K562 (cell line): ENCODE results near the gene ZC3H18. TPM values are rescaled to one million over a fixed set of nuclear protein-coding genes. Genes with fewer than 3 reads are reported as not detected.

ENCODE experiments used
- ERF ChIP-seq: fragments of 450-650 bp; formaldehyde crosslinking; IDR thresholded peaks from 2 replicates; pipeline ENCODE4 v1.4.0; 2020; ENCODE audit warnings: mild to moderate bottlenecking, mixed read lengths
- MTA3 ChIP-seq: fragments of 450-650 bp; formaldehyde crosslinking; IDR thresholded peaks from 2 replicates; pipeline ENCODE4 v1.6.1; 2017; ENCODE audit warnings: mild to moderate bottlenecking, borderline replicate concordance
- NR4A1 ChIP-seq, 2 experiments: fragments of 250-450 bp in 1 of 2; fragments of 450-650 bp in 1 of 2; sonication (Bioruptor Pico) in 1 of 2; IDR thresholded peaks; 2 replicates each; pipeline versions ENCODE4 v1.4.0 to v1.6.1; 2016 to 2020; ENCODE audit warnings: mild to moderate bottlenecking in 2 of 2, missing compliant biosample characterization in 1 of 2, missing genetic modification characterization in 1 of 2, moderate library complexity in 1 of 2
- POLR2A ChIP-seq: fragments of 450-650 bp; conservative IDR thresholded peaks from 2 replicates; pipeline ENCODE4 v1.6.1; 2016
- polyA plus RNA-seq, 8 experiments: library from polyadenylated mRNA; depleted of rRNA in 4 of 8; stranded (reverse) in 5 of 8; unstranded in 3 of 8; fragments of >200 nt; fragmentation: Nextera tagmentation in 2 of 8; fragmentation: Illumina TruSeq in 1 of 8; extraction: Ambion mirVana in 2 of 8; extraction: Trizol in 1 of 8; gene quantifications; 2 replicates each; pipeline versions ENCODE4 v1.2.1 to v1.2.3, GENCODE V29; 2011 to 2014; ENCODE audit warnings: inconsistent platforms in 1 of 8, missing spikeins in 1 of 8
- total RNA-seq, 7 experiments: library from RNA; depleted of rRNA in 6 of 7; stranded (reverse); fragments of >200 nt in 6 of 7; fragmentation: Illumina TruSeq in 2 of 7; extraction: Trizol in 2 of 7; gene quantifications; 2 replicates each; pipeline versions ENCODE4 v1.2.1 to v1.2.3, GENCODE V29; 2011 to 2021; ENCODE audit warnings: low replicate concordance in 1 of 7
- TF ChIP-seq, protein P1 (sequence below): fragments of 450-650 bp; IDR thresholded peaks from 2 replicates; pipeline ENCODE4 v1.6.1; 2016
- TF ChIP-seq, protein P2 (sequence below): fragments of 450-650 bp; IDR thresholded peaks from 2 replicates; pipeline ENCODE4 v1.6.1; 2016; ENCODE audit warnings: borderline replicate concordance
- TF ChIP-seq, protein P3 (sequence below): fragments of 450-650 bp; formaldehyde crosslinking; IDR thresholded peaks from 2 replicates; pipeline ENCODE4 v1.4.0; 2020; ENCODE audit warnings: mild to moderate bottlenecking, mixed read lengths
- TF ChIP-seq, protein P4 (sequence below): fragments of 450-650 bp; formaldehyde crosslinking; IDR thresholded peaks from 2 replicates; pipeline ENCODE4 v1.4.0; 2022; ENCODE audit warnings: missing genetic modification characterization
- TF ChIP-seq, protein P5 (sequence below), 2 experiments: fragments of 450-650 bp; formaldehyde crosslinking in 1 of 2; IDR thresholded peaks; 2 replicates each; pipeline versions ENCODE4 v1.4.0 to v1.6.1; 2014 to 2020; ENCODE audit warnings: mild to moderate bottlenecking in 2 of 2, borderline replicate concordance in 1 of 2, low read depth in 1 of 2

ZC3H18 gene
- total and polyA plus RNA-seq, 9 of the 15 experiments (the other 6 are each of a cell fraction or from before 2014, with no cell fraction given) = 1.7 to 88.7 (median 26.9) TPM

DNA sequence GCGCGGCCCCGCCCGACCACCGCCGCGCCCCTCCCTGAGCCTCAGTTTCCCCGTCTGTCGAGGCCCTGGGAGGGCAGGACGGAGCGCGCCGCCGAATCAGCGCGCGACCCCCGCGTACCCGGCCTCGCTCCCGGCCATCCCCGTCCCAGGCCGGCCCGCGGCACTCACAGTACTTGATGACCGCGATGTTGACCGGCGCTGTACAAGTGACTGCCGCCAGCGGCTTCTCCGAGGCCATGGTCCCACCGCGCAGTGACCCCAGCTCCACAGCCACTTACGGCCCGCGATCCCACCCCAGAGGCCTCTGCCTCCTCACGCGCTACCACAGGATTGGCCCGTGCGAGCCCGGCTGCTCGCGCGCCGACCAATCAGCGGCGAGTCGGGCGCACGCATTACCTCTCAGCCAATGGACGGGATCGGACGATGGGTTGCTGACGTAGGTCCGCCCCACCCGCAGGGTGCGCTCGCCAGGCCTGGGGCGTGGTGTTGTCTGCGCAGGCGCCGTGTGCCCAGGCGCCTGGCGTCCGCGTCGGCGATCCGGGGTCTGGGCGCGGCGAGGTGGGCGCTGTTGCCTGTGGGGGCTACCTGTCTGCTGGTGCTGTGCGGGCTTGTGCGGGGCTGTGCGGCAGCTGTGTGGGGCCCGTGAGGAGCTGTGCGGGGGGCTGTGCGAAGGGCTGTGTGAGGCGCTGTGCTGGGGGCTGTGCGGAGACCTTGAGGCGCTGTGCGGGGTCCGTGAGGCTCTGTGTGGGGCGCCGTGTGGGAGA, 92.8 kb downstream of the ZC3H18 start, which contains the start of gene MVD (continued):
- TF ChIP-seq, protein P1, sequence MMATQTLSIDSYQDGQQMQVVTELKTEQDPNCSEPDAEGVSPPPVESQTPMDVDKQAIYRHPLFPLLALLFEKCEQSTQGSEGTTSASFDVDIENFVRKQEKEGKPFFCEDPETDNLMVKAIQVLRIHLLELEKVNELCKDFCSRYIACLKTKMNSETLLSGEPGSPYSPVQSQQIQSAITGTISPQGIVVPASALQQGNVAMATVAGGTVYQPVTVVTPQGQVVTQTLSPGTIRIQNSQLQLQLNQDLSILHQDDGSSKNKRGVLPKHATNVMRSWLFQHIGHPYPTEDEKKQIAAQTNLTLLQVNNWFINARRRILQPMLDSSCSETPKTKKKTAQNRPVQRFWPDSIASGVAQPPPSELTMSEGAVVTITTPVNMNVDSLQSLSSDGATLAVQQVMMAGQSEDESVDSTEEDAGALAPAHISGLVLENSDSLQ = no peak
- TF ChIP-seq MTA3 = peak; percentile 85; the same call in 1 of the 2 replicates
- TF ChIP-seq NR4A1 (CRISPR knock-in tag; IDR thresholded peaks at IDR 0.05) = 0 out of 2 replicates have a peak, but pooled peaks have one; percentile 21
- TF ChIP-seq NR4A1 (tag; IDR thresholded peaks at IDR 0.05) = no peak
- peak; percentile 52; the same call in 1 of the 2 replicates for TF ChIP-seq ERF (CRISPR knock-in tag)
- TF ChIP-seq, protein P2, sequence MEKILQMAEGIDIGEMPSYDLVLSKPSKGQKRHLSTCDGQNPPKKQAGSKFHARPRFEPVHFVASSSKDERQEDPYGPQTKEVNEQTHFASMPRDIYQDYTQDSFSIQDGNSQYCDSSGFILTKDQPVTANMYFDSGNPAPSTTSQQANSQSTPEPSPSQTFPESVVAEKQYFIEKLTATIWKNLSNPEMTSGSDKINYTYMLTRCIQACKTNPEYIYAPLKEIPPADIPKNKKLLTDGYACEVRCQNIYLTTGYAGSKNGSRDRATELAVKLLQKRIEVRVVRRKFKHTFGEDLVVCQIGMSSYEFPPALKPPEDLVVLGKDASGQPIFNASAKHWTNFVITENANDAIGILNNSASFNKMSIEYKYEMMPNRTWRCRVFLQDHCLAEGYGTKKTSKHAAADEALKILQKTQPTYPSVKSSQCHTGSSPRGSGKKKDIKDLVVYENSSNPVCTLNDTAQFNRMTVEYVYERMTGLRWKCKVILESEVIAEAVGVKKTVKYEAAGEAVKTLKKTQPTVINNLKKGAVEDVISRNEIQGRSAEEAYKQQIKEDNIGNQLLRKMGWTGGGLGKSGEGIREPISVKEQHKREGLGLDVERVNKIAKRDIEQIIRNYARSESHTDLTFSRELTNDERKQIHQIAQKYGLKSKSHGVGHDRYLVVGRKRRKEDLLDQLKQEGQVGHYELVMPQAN = no peak
- TF ChIP-seq, protein P3, sequence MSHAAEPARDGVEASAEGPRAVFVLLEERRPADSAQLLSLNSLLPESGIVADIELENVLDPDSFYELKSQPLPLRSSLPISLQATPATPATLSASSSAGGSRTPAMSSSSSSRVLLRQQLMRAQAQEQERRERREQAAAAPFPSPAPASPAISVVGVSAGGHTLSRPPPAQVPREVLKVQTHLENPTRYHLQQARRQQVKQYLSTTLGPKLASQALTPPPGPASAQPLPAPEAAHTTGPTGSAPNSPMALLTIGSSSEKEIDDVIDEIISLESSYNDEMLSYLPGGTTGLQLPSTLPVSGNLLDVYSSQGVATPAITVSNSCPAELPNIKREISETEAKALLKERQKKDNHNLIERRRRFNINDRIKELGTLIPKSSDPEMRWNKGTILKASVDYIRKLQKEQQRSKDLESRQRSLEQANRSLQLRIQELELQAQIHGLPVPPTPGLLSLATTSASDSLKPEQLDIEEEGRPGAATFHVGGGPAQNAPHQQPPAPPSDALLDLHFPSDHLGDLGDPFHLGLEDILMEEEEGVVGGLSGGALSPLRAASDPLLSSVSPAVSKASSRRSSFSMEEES (CRISPR knock-in tag) = no peak
- TF ChIP-seq, protein P4, sequence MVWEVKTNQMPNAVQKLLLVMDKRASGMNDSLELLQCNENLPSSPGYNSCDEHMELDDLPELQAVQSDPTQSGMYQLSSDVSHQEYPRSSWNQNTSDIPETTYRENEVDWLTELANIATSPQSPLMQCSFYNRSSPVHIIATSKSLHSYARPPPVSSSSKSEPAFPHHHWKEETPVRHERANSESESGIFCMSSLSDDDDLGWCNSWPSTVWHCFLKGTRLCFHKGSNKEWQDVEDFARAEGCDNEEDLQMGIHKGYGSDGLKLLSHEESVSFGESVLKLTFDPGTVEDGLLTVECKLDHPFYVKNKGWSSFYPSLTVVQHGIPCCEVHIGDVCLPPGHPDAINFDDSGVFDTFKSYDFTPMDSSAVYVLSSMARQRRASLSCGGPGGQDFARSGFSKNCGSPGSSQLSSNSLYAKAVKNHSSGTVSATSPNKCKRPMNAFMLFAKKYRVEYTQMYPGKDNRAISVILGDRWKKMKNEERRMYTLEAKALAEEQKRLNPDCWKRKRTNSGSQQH = peak; percentile 87
- TF ChIP-seq, protein P5, sequence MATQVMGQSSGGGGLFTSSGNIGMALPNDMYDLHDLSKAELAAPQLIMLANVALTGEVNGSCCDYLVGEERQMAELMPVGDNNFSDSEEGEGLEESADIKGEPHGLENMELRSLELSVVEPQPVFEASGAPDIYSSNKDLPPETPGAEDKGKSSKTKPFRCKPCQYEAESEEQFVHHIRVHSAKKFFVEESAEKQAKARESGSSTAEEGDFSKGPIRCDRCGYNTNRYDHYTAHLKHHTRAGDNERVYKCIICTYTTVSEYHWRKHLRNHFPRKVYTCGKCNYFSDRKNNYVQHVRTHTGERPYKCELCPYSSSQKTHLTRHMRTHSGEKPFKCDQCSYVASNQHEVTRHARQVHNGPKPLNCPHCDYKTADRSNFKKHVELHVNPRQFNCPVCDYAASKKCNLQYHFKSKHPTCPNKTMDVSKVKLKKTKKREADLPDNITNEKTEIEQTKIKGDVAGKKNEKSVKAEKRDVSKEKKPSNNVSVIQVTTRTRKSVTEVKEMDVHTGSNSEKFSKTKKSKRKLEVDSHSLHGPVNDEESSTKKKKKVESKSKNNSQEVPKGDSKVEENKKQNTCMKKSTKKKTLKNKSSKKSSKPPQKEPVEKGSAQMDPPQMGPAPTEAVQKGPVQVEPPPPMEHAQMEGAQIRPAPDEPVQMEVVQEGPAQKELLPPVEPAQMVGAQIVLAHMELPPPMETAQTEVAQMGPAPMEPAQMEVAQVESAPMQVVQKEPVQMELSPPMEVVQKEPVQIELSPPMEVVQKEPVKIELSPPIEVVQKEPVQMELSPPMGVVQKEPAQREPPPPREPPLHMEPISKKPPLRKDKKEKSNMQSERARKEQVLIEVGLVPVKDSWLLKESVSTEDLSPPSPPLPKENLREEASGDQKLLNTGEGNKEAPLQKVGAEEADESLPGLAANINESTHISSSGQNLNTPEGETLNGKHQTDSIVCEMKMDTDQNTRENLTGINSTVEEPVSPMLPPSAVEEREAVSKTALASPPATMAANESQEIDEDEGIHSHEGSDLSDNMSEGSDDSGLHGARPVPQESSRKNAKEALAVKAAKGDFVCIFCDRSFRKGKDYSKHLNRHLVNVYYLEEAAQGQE (IDR thresholded peaks at IDR 0.05; ENCODE audit: borderline replicate concordance) = no peak
- TF ChIP-seq, protein P5 (CRISPR knock-in tag; IDR thresholded peaks at IDR 0.05; ENCODE audit: low read depth) = peak; percentile 53
- peak; percentile 92 for TF ChIP-seq POLR2A
